Skeletal muscle tissue (tissue), 4 donors: ENCODE data around the gene PPP1CB. TPM values are rescaled to one million over a fixed set of nuclear protein-coding genes. Genes with fewer than 3 reads are reported as not detected.

ENCODE experiments used
- H3K27ac ChIP-seq: one replicate; pipeline ENCODE4 v1.7.0; 2013; ENCODE audit warnings: mild to moderate bottlenecking, low read depth, low read length, inconsistent platforms
- H3K27me3 ChIP-seq, 3 donors: one replicate each; pipeline ENCODE4 v1.7.0; 2013; ENCODE audit warnings: low read length in 3 of 3; ENCODE audit not compliant: control insufficient read depth in 3 of 3, insufficient read depth in 3 of 3
- H3K36me3 ChIP-seq, 3 donors: one replicate each; pipeline ENCODE4 v1.7.0; 2013; ENCODE audit warnings: low read length in 3 of 3; ENCODE audit not compliant: control insufficient read depth in 3 of 3, insufficient read depth in 3 of 3
- H3K4me1 ChIP-seq, 3 donors: one replicate each; pipeline ENCODE4 v1.7.0; 2013; ENCODE audit warnings: low read length in 3 of 3, mild to moderate bottlenecking in 3 of 3; ENCODE audit not compliant: control insufficient read depth in 3 of 3, insufficient read depth in 3 of 3
- H3K4me3 ChIP-seq, 3 donors: one replicate each; pipeline ENCODE4 v1.7.0; 2013; ENCODE audit warnings: low read length in 3 of 3
- H3K9ac ChIP-seq, 3 donors: one replicate each; pipeline ENCODE4 v1.7.0; 2013; ENCODE audit warnings: low read length in 3 of 3, mild to moderate bottlenecking in 3 of 3, moderate library complexity in 2 of 3, low read depth in 1 of 3
- H3K9me3 ChIP-seq, 3 donors: one replicate each; pipeline ENCODE4 v1.7.0; 2013; ENCODE audit warnings: low read length in 3 of 3; ENCODE audit not compliant: control insufficient read depth in 3 of 3
- total RNA-seq: library from RNA; depleted of rRNA; stranded (reverse); fragments of >200 nt; gene quantifications from one replicate; pipeline ENCODE4 v1.2.3, GENCODE V29; 2014
- donor health status: Osteomylitis.

PPP1CB gene
- total RNA-seq, 1 donor from 2014 or later = 156 TPM

- Histone ChIP-seq H3K9me3 (no peaks in the 10 kb centered on the region), H3K36me3 (no peaks in the 10 kb centered on the region), H3K4me1 (peaks cover 11 to 20% (median 19%) of the 10 kb centered on the region in 3 donors), H3K9ac (peak overlapping the region in 1 of 3 donors; percentile 57), H3K27ac (peak overlapping the region; percentile 84), H3K27me3 (no peaks in the 10 kb centered on the region), H3K4me3 (peak overlapping the region in 1 of 3 donors; percentile 10)
These were observed 35.3 kb upstream of the PPP1CB start for GRCh38 chr2:28716265-28716865.

GRCh38 chr2:28717339-28717758, 34.3 kb upstream of the PPP1CB start:
- peaks cover 11 to 20% (median 19%) of the 10 kb centered on the region in 3 donors for H3K4me1 ChIP-seq
- no peaks in the 10 kb centered on the region for H3K27me3 ChIP-seq
- no peaks in the 10 kb centered on the region for H3K9me3 ChIP-seq
- H3K27ac ChIP-seq = peak overlapping the region; percentile 84
- peak overlapping the region in 2 of 3 donors; percentile 50 to 57 for H3K9ac ChIP-seq
- H3K36me3 ChIP-seq = no peaks in the 10 kb centered on the region
- no peak overlapping the region for H3K4me3 ChIP-seq

- Histone ChIP-seq H3K9me3 (no peaks in the 10 kb centered on the region), H3K36me3 (no peaks in the 10 kb centered on the region), H3K4me3 (no peak overlapping the region), H3K4me1 (peaks cover 12 to 27% (median 20%) of the 10 kb centered on the region in 3 donors), H3K27me3 (no peaks in the 10 kb centered on the region), H3K27ac (no peak overlapping the region), H3K9ac (no peak overlapping the region)
These were observed 31.3 kb upstream of the PPP1CB start for GRCh38 chr2:28720345-28720744.

GRCh38 chr2:28721601-28722191, 29.9 kb upstream of the PPP1CB start:
- no peaks in the 10 kb centered on the region for H3K27me3 ChIP-seq
- no peaks in the 10 kb centered on the region for H3K36me3 ChIP-seq
- no peak overlapping the region for H3K27ac ChIP-seq
- H3K4me3 ChIP-seq = no peak overlapping the region
- H3K4me1 ChIP-seq = peaks cover 10 to 18% (median 12%) of the 10 kb centered on the region in 3 donors
- no peaks in the 10 kb centered on the region for H3K9me3 ChIP-seq
- H3K9ac ChIP-seq = no peak overlapping the region

GRCh38 chr2:28725021-28725711, 26.5 kb upstream of the PPP1CB start:
- Histone ChIP-seq H3K27me3 (no peaks in the 10 kb centered on the region), H3K9me3 (no peaks in the 10 kb centered on the region), H3K9ac (peak overlapping the region; percentile 9 to 76 (median 55)), H3K36me3 (no peaks in the 10 kb centered on the region), H3K4me1 (peaks cover 0 to 8% (median 4%) of the 10 kb centered on the region in 3 donors), H3K4me3 (peak overlapping the region in 2 of 3 donors; percentile 30 to 38), H3K27ac (peak overlapping the region; percentile 80)

- peaks cover 0 to 8% (median 4%) of the 10 kb centered on the region in 3 donors for H3K4me1 ChIP-seq
- H3K4me3 ChIP-seq = no peak overlapping the region
- no peak overlapping the region for H3K27ac ChIP-seq
- no peaks in the 10 kb centered on the region for H3K9me3 ChIP-seq
- H3K27me3 ChIP-seq = no peaks in the 10 kb centered on the region
- no peaks in the 10 kb centered on the region for H3K36me3 ChIP-seq
- no peak overlapping the region for H3K9ac ChIP-seq
These were observed 25.5 kb upstream of the PPP1CB start for GRCh38 chr2:28726177-28726576.

GRCh38 chr2:28729698-28730097, 21.9 kb upstream of the PPP1CB start:
- Histone ChIP-seq H3K9me3 (no peaks in the 10 kb centered on the region), H3K36me3 (no peaks in the 10 kb centered on the region), H3K4me1 (peaks cover 0 to 4% (median 2%) of the 10 kb centered on the region in 3 donors), H3K27ac (no peak overlapping the region), H3K9ac (no peak overlapping the region), H3K27me3 (no peaks in the 10 kb centered on the region), H3K4me3 (no peak overlapping the region)

GRCh38 chr2:28730641-28731146, 20.9 kb upstream of the PPP1CB start:
- Histone ChIP-seq H3K27me3 (no peaks in the 10 kb centered on the region), H3K9ac (no peak overlapping the region), H3K9me3 (no peaks in the 10 kb centered on the region), H3K4me3 (no peak overlapping the region), H3K4me1 (peaks cover 0 to 4% (median 2%) of the 10 kb centered on the region in 3 donors), H3K36me3 (no peaks in the 10 kb centered on the region), H3K27ac (no peak overlapping the region)

- Histone ChIP-seq H3K4me1 (peaks cover 0 to 13% (median 7%) of the 10 kb centered on the region in 3 donors), H3K27ac (peak overlapping the region; percentile 92), H3K9me3 (peaks cover 0 to 5% (median 5%) of the 10 kb centered on the region in 3 donors), H3K9ac (peak overlapping the region in 2 of 3 donors; percentile 70 to 71), H3K27me3 (no peaks in the 10 kb centered on the region), H3K4me3 (peak overlapping the region; percentile 39 to 55 (median 52)), H3K36me3 (no peaks in the 10 kb centered on the region)
These were observed 16.1 kb upstream of the PPP1CB start for GRCh38 chr2:28735511-28735910.
